Stimulated activated CD4-positive, alpha-beta T cell treated with anti-CD3 and anti-CD28 coated beads, Interleukin-15, amount 100 ng/mL, for 48 hours (primary cell): ENCODE results near the gene FAM181B.

ENCODE experiments used
- DNase-seq, 2 donors: peaks; one replicate each; pipeline ENCODE4 v3.0.0-alpha.2; 2020; ENCODE audit warnings: low read depth in 2 of 2

FAM181B gene

DNA sequence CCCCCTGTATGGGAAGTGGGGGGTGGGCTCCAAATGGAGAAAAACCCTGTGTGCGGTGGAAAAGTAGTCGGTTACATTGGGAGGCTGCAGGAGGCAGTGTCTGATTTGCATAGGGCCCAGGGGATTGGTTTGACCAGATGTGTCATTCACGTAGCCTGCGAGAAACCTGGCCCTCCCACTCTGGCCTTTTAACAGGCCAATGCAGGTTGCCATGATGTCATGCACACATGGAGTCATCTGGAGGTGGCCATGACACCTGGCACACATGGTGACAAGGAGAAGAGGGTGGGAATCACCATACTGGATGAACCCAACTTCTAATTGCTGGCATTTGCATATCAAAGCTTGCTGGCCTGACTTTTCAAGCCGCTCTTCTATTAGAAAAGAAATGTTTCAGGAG is 50.6 kb downstream of the FAM181B start:
- no peak for DNase-seq

DNA sequence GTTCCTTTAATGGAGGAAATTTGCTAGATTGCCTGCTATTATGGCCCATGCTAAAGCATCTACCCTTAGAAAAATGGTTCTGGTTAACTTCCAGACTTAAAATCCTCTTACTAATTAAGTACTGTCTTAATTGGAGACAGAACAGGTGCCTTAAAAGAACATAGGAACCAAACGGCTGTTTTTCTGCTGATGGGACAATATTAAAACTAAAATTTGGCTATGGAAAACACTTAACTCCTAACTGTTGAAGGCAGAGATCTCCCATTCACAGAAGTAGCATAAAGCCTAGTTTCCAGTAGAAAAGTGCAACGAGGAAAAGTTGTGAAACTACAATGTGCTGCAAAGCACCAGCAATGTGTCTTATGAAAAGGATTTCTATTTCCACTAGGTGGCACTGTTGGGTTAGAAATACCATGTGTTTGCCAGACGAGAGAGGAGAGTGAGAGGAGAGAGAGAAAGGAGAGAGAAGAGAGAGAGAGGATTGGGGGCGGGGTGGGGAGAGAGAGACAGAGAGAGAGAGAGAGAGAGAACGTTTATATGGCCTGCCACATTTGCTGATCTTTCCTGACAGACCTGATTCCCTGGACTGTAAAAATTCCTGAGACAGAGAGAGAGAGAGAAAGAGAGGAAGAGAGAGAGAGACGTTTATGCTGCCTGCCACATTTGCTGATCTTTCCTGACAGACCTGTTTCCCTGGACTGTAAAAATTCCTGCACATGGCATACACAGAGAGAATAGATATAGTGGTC is 51.5 kb downstream of the FAM181B start:
- no peak for DNase-seq

DNA sequence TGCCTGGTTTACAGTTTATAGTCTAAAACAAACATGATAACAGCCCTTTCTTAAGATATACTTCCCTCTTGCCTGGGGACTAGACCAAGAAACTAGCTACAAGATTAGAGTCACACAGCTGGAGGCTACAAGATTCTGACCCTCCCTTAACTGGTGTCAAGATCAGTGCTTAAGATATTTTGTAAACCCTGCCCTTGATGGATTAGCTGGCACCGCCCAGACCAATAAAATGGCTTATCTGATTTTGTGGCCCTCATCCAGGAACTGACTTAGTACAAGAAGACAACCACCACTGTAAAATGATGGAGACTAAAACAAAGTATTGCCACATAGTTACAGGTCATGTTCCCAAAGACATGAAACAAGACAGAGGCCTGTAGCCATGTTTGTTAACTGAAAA is 53.4 kb downstream of the FAM181B start:
- DNase-seq = no peak
